GM23338 (cell line): ENCODE measurements around the gene OR10P1. TPM values are rescaled to one million over a fixed set of nuclear protein-coding genes. Genes with fewer than 3 reads are reported as not detected.
A peak's percentile ranks its signal among the peaks of the same experiment; 100 is the strongest.

Experiments used
- ATAC-seq: fragments of 200-7000 bp; cut with Tn5 transposase; 3 replicates; pipeline ENCODE4 v1.9.1; 2020
- DNase-seq: peaks from one replicate; pipeline ENCODE4 v3.0.0-alpha.2; 2015; ENCODE audit warnings: low spot score
- H2AFZ ChIP-seq: fragments of 200-600 bp; sonication (generic); 2 replicates; pipeline ENCODE4 v1.8.0; 2016; ENCODE audit warnings: antibody characterized with exemption, mild to moderate bottlenecking, moderate library complexity
- H3F3A ChIP-seq: fragments of 200-600 bp; sonication (generic); replicated peaks from 2 replicates; pipeline ENCODE4 v1.8.0; 2017; ENCODE audit warnings: antibody characterized with exemption, mixed run types, low read depth
- H3K27ac ChIP-seq: fragments of 200-600 bp; sonication (generic); 2 replicates; pipeline ENCODE4 v1.6.1; 2016; ENCODE audit warnings: low read depth
- H3K27me3 ChIP-seq: fragments of 200-600 bp; sonication (generic); 2 replicates; pipeline ENCODE4 v1.8.0; 2016; ENCODE audit warnings: mild to moderate bottlenecking, mixed run types, moderate library complexity; ENCODE audit not compliant: insufficient read depth
- H3K36me3 ChIP-seq: fragments of 200-600 bp; sonication (generic); 2 replicates; pipeline ENCODE4 v1.8.0; 2016; ENCODE audit warnings: mild to moderate bottlenecking; ENCODE audit not compliant: insufficient read depth
- H3K4me1 ChIP-seq: fragments of 200-600 bp; sonication (generic); 2 replicates; pipeline ENCODE4 v1.8.0; 2016; ENCODE audit warnings: mild to moderate bottlenecking, moderate library complexity; ENCODE audit not compliant: insufficient read depth
- H3K4me2 ChIP-seq: fragments of 200-600 bp; sonication (generic); 2 replicates; pipeline ENCODE4 v1.7.1; 2017; ENCODE audit warnings: mixed run types
- H3K4me3 ChIP-seq: fragments of 200-600 bp; sonication (generic); 2 replicates; pipeline ENCODE4 v1.6.1; 2016; ENCODE audit warnings: mixed run types
- H3K79me2 ChIP-seq: fragments of 200-600 bp; sonication (generic); replicated peaks from 2 replicates; pipeline ENCODE4 v1.8.0; 2017; ENCODE audit warnings: mild to moderate bottlenecking; ENCODE audit not compliant: insufficient read depth
- H3K9me2 ChIP-seq: fragments of 200-600 bp; sonication (generic); 2 replicates; pipeline ENCODE4 v1.8.0; 2017; ENCODE audit not compliant: insufficient read depth
- H4K20me1 ChIP-seq: fragments of 200-600 bp; sonication (generic); replicated peaks from 2 replicates; pipeline ENCODE4 v1.8.0; 2017; ENCODE audit warnings: mild to moderate bottlenecking; ENCODE audit not compliant: insufficient read depth
- H3K27ac Mint-ChIP-seq: 2 replicates; pipeline ENCODE4 v1.8.0; 2020; ENCODE audit warnings: inconsistent platforms, mild to moderate bottlenecking, moderate library complexity, mixed read lengths
- H3K27me3 Mint-ChIP-seq: 3 replicates; pipeline ENCODE4 v1.8.0; 2022; ENCODE audit warnings: low read depth, mild to moderate bottlenecking, moderate library complexity, mixed read lengths, inconsistent platforms; ENCODE audit not compliant: insufficient read depth, poor library complexity
- H3K36me3 Mint-ChIP-seq: 3 replicates; pipeline ENCODE4 v1.8.0; 2021; ENCODE audit warnings: low read depth, mild to moderate bottlenecking, inconsistent platforms, moderate library complexity, mixed read lengths
- H3K4me1 Mint-ChIP-seq: 3 replicates; pipeline ENCODE4 v1.8.0; 2020; ENCODE audit warnings: mild to moderate bottlenecking, inconsistent platforms, mixed read lengths
- H3K4me3 Mint-ChIP-seq: 3 replicates; pipeline ENCODE4 v1.8.0; 2021; ENCODE audit warnings: moderate library complexity, mild to moderate bottlenecking, inconsistent platforms, mixed read lengths
- H3K9me3 Mint-ChIP-seq: 3 replicates; pipeline ENCODE4 v1.8.0; 2020; ENCODE audit warnings: moderate library complexity, mild to moderate bottlenecking, inconsistent platforms, mixed read lengths
- CTCF ChIP-seq, 2 experiments: fragments of 200-600 bp in 1 of 2; sonication (generic) in 1 of 2; conservative IDR thresholded peaks; 2 replicates each; pipeline versions ENCODE4 v1.5.1 to v1.6.1; 2016 to 2017; ENCODE audit warnings: antibody characterized with exemption in 2 of 2, low read depth in 2 of 2, mild to moderate bottlenecking in 2 of 2, moderate library complexity in 1 of 2
- EZH2 ChIP-seq: fragments of 200-600 bp; sonication (generic); IDR thresholded peaks from one replicate; pipeline ENCODE4 v1.8.0; 2017; ENCODE audit warnings: antibody characterized with exemption, mild to moderate bottlenecking, low read depth; ENCODE audit not compliant: unreplicated experiment
- JUNB ChIP-seq: IDR thresholded peaks from one replicate; pipeline ENCODE4 v1.6.1; 2016; ENCODE audit warnings: antibody characterized with exemption; ENCODE audit not compliant: unreplicated experiment
- REST ChIP-seq: IDR thresholded peaks from one replicate; pipeline ENCODE4 v1.6.1; 2018; ENCODE audit warnings: antibody characterized with exemption; ENCODE audit not compliant: unreplicated experiment
- STAT1 ChIP-seq: IDR thresholded peaks from one replicate; pipeline ENCODE4 v1.6.1; 2016; ENCODE audit warnings: antibody characterized with exemption; ENCODE audit not compliant: unreplicated experiment
- ZNF331 ChIP-seq: fragments of 250-450 bp; sonication (Bioruptor Pico); IDR thresholded peaks from 2 replicates; pipeline ENCODE4 v1.5.0; 2020; ENCODE audit warnings: low read depth, mild to moderate bottlenecking, moderate library complexity
- ZNF462 ChIP-seq: fragments of 250-450 bp; sonication (Bioruptor Pico); IDR thresholded peaks from 2 replicates; pipeline ENCODE4 v1.5.0; 2020; ENCODE audit warnings: mild to moderate bottlenecking, moderate library complexity
- polyA plus RNA-seq: library from polyadenylated mRNA; unstranded; fragments of >200 nt; fragmentation: Nextera tagmentation; extraction: Ambion mirVana; gene quantifications from 2 replicates; pipeline ENCODE4 v1.2.1, GENCODE V29; 2016
- total RNA-seq: library from RNA; depleted of rRNA; stranded (reverse); fragments of >200 nt; shearing (Covaris generic); gene quantifications from 2 replicates; pipeline ENCODE4 v1.2.3, GENCODE V29; 2014

The OR10P1 gene
- total and polyA plus RNA-seq, 2 experiments from 2014 or later = not detected

- Mint-ChIP-seq H3K4me1 (no peaks in the 10 kb centered on the region), H3K27me3 (peaks cover 13% of the 10 kb centered on the region), H3K4me3 (no peak overlapping the region), H3K36me3 (no peaks in the 10 kb centered on the region), H3K27ac (no peak overlapping the region), H3K9me3 (no peaks in the 10 kb centered on the region)
- Histone ChIP-seq H3K4me3 (no peak overlapping the region), H3K27me3 (no peaks in the 10 kb centered on the region), H3F3A (no peaks in the 10 kb centered on the region), H3K79me2 (no peaks in the 10 kb centered on the region), H4K20me1 (no peaks in the 10 kb centered on the region), H3K36me3 (no peaks in the 10 kb centered on the region), H2AFZ (peak overlapping the region; percentile 91), H3K27ac (no peak overlapping the region), H3K4me2 (no peak overlapping the region), H3K4me1 (no peaks in the 10 kb centered on the region), H3K9me2 (0 out of 2 replicates have a peak, but pooled peaks cover under 1% of the 10 kb centered on the region)
- ATAC-seq = peak; percentile 62
- TF ChIP-seq CTCF (conservative IDR thresholded peaks at IDR 0.05; ENCODE audit: low read depth in 2 of 2) (peak; percentile 67 to 81), STAT1 (no peak)
- peak; percentile 48 for DNase-seq
Observed at GRCh38 chr12:55659486-55660385, 23.0 kb downstream of the OR10P1 start.

GRCh38 chr12:55663391-55663790, 26.7 kb downstream of the OR10P1 start:
- Mint-ChIP-seq H3K4me1 (no peaks in the 10 kb centered on the region), H3K27me3 (peaks cover 7% of the 10 kb centered on the region), H3K4me3 (no peak overlapping the region), H3K27ac (no peak overlapping the region), H3K9me3 (no peaks in the 10 kb centered on the region), H3K36me3 (no peaks in the 10 kb centered on the region)
- H3K79me2 ChIP-seq = no peaks in the 10 kb centered on the region
- H3F3A ChIP-seq = no peaks in the 10 kb centered on the region
- no peaks in the 10 kb centered on the region for H3K4me1 ChIP-seq
- H3K36me3 ChIP-seq = no peaks in the 10 kb centered on the region
- H4K20me1 ChIP-seq = no peaks in the 10 kb centered on the region
- no peak for DNase-seq
- H2AFZ ChIP-seq = peak overlapping the region; percentile 14; the same call in 1 of the 2 replicates
- H3K4me2 ChIP-seq = no peak overlapping the region
- H3K27ac ChIP-seq = no peak overlapping the region
- H3K4me3 ChIP-seq = no peak overlapping the region
- no peaks in the 10 kb centered on the region for H3K9me2 ChIP-seq
- H3K27me3 ChIP-seq = no peaks in the 10 kb centered on the region
- no peak for ATAC-seq
- no peak for TF ChIP-seq ZNF462
- TF ChIP-seq ZNF331 = no peak
- TF ChIP-seq JUNB = no peak
- TF ChIP-seq EZH2 = no peak
- TF ChIP-seq REST = no peak
